Stimulated activated CD4-positive, alpha-beta T cell treated with anti-CD3 and anti-CD28 coated beads, Interleukin-15, amount 100 ng/mL, for 24 hours (primary cell): ENCODE measurements around the gene COPS8.

Experiments used
- DNase-seq: peaks from one replicate; pipeline ENCODE4 v3.0.0-alpha.2; 2020

The COPS8 gene

DNA sequence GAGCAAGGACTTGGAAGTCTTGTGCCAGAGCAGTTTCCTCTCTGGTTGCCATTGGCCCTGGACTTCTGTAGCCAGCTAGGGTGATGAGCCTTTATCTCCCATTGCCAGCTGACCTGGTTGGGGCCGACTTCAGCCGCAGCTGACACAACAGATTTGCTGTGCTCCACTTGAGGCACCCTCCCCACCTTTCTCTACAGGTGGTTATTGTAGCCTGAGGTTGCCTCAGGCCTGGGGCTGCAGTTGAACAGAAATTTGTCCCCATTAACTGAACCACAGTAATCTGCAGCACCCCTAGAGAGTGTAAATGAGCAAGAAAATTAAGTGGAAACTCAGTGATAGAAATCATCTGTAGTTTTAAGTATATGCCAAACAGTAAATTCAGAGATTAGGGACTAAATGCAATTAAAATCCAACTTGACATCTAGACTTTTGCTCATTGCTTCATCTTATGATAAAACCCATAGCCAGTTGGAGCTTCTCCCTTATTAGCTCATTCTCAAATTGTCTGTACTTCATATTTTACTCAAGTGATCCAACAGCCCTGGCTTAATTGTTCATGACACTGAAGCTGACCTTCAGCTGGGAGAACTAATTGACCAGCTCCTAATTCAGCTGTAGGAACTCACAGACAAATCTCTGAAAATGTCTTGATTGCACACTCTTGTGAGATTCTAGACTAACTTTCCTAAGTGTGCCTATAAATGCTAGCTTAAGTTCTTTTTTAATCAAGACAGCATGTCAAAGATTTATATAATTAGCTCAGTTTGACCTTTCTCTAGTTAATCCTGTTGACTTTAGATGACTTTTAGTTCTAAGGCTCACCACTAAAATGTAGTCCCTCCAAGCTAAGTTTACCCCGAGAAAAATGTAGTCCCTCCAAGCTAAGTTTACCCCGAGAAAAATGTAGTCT lies 48.9 kb downstream of the COPS8 start:
- no peak for DNase-seq

DNA sequence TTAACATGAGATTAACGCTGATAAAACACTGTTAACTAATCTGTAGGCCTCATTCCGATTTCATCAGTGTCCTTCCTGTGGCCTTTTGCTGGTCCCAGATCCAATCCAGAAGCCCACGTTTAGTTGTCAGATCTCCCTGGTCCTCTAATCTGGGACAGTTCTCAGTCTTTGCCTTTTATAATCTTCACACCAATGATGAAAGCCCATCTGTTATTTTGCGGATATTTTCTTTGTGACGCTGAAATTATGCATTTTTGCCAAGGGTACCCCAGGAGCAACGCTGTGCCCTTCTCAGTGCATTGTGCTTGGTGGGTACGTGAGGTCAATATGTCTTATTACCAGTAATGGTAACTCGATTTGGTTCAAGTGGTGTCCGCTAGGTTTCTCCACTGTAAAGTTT lies 51.1 kb downstream of the COPS8 start:
- DNase-seq = no peak

DNA sequence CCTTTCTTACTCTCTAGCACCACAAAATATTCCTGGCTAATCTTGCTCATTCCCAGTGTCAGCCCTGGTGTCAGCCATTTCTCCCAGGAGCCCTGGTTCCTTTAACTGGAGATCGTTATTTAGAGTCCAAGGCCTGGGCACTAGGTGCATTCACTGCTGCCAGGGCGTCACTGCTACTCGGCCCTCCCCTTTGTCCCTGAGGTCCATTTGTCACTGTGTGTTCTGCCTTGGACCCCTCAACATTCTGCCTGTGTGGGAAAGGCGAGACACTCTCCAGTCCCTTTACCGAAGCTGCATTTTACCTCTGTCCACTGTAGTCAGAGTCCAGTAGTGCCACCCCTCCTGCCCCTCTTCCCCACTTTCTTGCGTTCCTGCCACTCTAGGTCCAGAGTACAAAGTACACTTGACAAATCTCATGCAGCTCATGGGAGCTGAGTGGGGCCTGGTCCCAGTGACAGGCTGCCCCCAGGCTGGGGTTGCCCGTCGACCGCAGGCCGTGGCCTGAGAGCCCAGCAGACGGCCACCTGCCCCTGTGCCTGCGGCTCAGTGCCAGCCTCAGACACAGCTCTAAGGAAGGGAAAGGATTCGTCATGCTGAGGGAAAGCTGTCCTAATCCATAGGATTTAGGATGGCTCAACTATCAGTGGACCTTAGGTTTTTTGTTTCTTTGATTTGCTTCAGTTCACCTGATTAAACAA lies 52.1 kb downstream of the COPS8 start:
- no peak for DNase-seq

DNA sequence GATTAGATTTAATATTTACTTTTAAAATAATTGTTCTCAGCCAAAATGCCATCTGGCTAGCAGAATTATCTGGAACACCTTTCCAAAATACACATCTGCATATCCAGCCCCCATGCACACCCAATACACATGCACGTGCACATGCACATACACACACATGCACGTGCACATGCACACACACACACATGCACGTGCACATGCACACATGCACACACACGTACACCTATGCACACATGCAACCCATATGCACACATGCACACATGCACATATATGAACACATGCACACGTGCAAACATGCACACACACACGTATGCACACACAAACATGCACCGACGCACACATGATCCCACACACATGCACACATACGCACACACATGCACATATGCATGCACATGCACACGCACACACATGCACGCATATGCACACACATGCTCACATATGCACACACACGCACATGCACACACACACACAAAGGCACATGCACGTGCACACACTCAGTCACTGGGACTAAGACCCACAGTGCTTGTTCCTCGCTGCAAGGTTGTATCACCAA lies 53.5 kb downstream of the COPS8 start:
- no peak for DNase-seq

DNA sequence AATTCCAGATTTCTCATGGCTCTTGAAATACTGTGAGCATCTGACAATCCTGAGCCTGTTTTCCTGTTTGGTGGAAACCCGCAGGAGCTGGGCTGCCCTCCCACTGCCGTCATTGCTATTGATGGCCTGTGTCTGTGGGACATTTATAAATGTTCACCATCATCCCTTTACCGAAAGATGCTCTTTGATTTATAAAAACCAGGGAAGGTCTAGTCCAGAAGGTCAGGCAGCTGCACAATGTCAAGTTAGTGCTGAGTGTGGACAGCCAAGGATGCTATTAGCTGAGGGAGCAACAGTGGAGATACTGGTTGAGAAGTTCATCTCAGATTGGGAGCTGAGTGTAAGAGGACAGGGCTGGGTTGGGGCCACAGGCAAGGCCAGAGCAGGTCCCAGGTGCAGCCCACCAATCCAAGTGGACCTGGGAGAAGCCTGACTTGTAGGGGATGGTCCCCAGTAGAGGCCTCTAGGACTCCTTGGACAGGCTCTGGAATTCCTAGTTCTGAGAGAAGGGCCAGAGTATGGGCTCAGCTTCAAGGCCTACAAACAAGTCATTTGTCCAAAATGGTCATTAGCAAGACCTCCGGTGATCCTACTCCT lies 55.1 kb downstream of the COPS8 start:
- no peak for DNase-seq

DNA sequence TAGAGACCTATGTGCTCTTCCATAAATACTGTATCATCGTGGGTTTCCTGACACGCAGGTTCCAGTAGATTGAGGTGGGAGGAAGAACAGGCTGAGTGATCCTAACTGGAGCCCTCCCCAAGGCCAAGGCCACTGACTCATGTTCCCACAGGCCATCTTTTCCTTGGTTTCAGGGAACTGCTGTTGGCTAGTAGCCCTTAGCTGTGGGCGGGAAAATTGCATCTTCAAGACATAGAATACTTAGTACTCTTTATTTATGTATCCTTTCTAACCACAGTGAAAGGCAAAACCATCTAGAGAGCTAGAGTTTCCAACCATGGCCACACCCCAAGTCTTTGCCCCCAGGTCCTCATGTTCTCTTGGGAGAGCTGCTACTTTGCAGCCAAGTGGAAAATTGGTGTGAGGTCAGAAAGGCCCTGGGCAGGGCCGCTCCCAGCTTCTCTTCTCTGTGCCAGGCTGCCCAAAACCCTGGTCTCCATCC lies 55.9 kb downstream of the COPS8 start:
- no peak for DNase-seq

DNA sequence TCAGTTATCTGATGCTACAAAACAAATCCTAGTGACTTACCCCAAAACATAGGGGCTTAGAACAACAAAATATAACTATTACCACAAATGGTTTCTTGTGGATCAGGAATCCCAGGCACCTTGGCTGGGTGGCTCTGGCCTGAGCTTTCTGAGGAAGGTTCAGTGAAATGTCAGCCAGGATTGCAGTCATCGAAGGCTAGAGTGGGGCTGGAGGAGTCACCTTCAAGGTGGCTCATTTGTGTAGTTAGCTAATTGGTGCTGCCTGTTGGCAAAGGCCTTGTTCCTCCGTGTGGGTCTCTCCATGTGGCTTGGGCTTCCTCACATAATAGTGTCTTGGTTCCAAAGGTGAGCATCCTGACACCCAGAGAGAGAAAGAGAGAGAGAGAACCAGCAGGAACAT lies 57.4 kb downstream of the COPS8 start:
- no peak for DNase-seq

DNA sequence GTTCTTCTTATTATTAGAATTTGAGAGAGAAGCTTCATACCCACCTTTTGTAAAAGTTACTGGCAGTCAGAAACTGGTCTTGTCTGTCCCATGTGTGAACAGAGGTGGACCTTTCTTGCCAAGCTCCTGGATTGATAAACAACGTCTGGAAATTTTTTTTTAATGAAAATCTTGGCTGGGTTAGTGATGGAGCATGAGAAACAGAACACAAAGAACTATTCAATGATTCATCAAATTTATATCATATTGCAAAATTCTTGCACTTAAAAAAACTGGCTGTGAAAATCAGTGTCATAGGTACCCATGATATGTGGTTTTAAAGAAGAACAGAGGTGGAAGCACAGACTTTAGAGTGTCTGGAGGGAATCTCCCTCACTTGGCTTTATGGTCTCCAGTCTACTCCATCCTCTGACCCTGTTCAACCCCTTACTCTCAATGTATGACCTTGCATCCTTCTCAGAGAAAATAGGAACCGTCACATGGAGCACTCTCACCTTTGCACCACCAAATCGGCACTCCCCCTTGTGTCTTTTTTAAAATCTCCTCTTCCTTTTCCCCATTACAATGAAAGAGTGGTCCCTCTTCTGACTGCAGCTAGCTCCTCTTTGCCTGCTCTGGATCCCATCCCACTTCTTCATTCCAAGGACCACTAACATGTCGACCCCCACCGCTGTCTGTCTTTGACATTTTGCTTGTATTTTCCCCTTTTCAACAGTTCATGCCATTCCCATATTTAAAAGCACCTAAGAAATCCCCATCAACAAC lies 58.2 kb downstream of the COPS8 start:
- no peak for DNase-seq

DNA sequence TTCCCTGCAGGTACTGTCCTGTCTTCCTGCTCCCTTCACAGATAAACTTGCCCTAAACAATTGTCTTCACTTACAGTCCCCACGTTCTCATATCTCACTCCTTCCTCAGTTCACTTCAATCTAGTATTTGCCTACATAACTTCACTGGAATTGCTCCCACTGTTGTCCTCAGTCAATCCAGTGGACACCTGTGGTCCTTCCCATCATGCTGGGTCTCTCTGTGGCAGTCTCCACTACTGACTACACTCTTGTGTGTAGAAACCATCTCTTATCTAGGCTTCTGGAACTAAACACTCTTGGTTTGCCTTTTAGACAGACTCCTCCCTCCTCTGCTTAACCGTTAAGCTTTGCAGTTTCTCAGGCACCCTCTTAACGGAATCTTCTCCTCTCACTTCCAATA lies 58.8 kb downstream of the COPS8 start:
- DNase-seq = no peak

DNA sequence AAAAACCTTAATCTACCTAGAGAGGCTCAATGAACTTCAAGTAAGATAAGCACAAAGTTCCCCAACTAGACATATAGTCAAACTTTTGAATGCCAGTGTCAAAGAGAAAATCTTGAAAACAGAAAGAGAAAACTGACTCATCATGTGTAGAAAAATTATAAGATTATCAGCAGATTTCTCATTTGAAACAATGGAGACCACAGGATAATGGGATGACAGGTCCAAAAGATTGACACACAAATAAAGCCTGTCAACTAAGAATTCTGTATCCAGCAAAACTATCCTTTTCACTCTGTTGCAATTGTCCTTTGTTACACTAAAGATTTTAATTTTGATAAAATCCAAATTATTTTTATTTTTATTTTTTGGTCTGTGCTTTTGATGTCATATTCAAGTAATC lies 61.6 kb downstream of the COPS8 start:
- no peak for DNase-seq

DNA sequence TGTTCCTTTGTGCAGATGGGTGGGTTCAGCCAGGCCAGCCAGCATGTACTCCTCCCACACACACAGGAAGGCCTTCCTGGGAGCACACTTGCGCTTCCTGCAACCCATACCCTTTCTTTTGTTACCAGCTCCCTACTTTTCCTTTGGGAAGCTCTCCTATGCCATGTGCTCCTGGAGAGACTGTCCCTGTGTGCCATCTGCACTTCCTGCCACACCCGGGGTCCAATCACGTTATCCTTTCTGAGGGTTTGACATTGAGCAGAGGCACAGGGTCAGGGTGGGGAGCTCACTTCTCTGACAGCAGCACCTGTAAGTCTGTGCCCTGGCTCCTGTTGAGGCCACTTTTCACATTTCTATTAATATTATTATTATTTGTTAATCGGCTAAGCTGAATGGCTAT lies 62.9 kb downstream of the COPS8 start:
- DNase-seq = no peak

DNA sequence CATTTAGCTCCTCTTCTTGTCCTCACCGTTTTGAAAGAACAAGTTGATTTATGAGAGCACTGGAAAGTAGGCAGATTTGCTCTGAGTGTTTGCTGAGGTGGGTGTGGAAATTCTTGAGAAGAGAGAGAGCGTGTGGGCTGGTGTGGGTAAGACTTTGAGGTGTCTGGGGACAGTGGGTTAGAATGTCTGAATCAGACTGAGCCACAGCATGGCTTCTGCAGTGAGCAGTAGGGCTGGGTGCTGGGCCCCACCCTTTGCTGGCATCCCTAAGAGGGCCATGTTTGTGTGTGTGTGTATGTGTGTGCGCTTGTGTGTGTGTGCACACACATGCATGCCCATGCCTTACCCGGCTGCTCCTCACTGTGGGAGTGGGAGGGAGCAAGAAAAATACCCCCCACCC lies 63.7 kb downstream of the COPS8 start:
- DNase-seq = peak; percentile 69
